DND-41 (cell line): ENCODE results near the gene TCF4.

Experiments
- CTCF ChIP-seq: IDR thresholded peaks from 2 replicates; pipeline ENCODE4 v1.5.1; 2012; ENCODE audit warnings: borderline replicate concordance, low read length, moderate library complexity, mild to moderate bottlenecking; ENCODE audit not compliant: poor library complexity, severe bottlenecking; ENCODE audit errors: extremely low read depth
- EZH2 ChIP-seq: IDR thresholded peaks from 3 replicates; pipeline ENCODE4 v1.6.1; 2012; ENCODE audit warnings: borderline replicate concordance, low read depth, mild to moderate bottlenecking, moderate library complexity, low read length, inconsistent platforms; ENCODE audit not compliant: severe bottlenecking

- peak; percentile 92 for TF ChIP-seq CTCF
- no peak for TF ChIP-seq EZH2
Observed at GRCh38 chr18:55415258-55415871, 172.6 kb downstream of the TCF4 start.
